ENCODE data around the gene SDF2L1.

DNA sequence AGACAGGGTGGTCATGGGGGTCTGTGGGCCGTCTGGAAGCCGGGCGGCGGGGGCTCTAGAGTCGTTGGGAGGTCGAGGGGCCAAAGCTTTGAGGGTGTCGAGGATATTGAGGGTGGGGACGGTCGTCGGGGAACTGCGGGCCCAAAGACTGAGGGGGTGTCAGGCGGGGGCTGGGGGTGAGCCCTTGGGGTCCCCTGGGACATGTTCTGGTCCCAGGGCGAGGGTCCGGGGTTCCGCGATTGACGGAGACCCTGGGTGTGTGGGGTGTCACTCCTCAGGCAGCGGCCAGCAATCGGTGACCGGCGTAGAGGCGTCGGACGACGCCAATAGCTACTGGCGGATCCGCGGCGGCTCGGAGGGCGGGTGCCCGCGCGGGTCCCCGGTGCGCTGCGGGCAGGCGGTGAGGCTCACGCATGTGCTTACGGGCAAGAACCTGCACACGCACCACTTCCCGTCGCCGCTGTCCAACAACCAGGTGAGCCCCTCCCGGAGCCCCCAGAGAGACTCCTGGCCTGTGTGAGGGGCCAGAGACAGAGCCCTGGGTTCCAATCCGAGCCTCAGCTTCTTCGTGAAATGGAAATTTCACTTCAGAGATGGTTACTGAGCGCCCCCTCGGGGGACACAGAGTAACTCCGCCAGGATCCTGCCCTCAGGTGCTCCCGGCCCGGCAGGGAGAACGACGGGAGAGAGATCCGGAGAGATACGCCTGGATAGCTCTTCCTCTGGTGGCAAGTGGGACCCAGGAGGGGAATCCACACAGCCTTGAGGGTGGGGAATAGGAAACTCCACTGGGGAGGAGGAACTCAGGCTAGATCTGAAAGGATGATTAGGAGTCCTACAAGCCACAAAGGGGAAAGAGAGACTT is 714 bp downstream of the SDF2L1 start:
- TF ChIP-seq, protein P1, sequence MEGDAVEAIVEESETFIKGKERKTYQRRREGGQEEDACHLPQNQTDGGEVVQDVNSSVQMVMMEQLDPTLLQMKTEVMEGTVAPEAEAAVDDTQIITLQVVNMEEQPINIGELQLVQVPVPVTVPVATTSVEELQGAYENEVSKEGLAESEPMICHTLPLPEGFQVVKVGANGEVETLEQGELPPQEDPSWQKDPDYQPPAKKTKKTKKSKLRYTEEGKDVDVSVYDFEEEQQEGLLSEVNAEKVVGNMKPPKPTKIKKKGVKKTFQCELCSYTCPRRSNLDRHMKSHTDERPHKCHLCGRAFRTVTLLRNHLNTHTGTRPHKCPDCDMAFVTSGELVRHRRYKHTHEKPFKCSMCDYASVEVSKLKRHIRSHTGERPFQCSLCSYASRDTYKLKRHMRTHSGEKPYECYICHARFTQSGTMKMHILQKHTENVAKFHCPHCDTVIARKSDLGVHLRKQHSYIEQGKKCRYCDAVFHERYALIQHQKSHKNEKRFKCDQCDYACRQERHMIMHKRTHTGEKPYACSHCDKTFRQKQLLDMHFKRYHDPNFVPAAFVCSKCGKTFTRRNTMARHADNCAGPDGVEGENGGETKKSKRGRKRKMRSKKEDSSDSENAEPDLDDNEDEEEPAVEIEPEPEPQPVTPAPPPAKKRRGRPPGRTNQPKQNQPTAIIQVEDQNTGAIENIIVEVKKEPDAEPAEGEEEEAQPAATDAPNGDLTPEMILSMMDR (conservative IDR thresholded peaks at IDR 0.05; ENCODE audit: low read length) = peak; percentile 88
- TF ChIP-seq EZH2phosphoT487 (IDR thresholded peaks at IDR 0.05; ENCODE audit: borderline replicate concordance, low read depth, low read length) = no peak
